Mesenchymal stem cell (in vitro differentiated cells and primary cell): ENCODE measurements around the gene SSPN.

Source experiments
- DNase-seq: peaks from one replicate; pipeline ENCODE4 v3.0.0-alpha.2; 2013
- H2AFZ ChIP-seq: one replicate; pipeline ENCODE4 v1.6.1; 2013; ENCODE audit warnings: low read depth, mild to moderate bottlenecking, control low read depth, inconsistent platforms, low read length, moderate library complexity
- H2AK5ac ChIP-seq: 2 replicates; pipeline ENCODE4 v1.6.1; 2013; ENCODE audit warnings: low read length, moderate library complexity, mild to moderate bottlenecking, inconsistent platforms; ENCODE audit not compliant: severe bottlenecking
- H2BK120ac ChIP-seq: one replicate; pipeline ENCODE4 v1.6.1; 2013; ENCODE audit warnings: low read depth, mild to moderate bottlenecking, inconsistent platforms, low read length, moderate library complexity
- H2BK12ac ChIP-seq, 2 experiments: one replicate each; pipeline ENCODE4 v1.6.1; 2013; ENCODE audit warnings: inconsistent platforms in 2 of 2, low read length in 2 of 2, mild to moderate bottlenecking in 2 of 2, moderate library complexity in 2 of 2, control low read depth in 1 of 2
- H2BK15ac ChIP-seq: one replicate; pipeline ENCODE4 v1.6.1; 2013; ENCODE audit warnings: mild to moderate bottlenecking, low read depth, inconsistent platforms; ENCODE audit not compliant: poor library complexity, severe bottlenecking
- H2BK5ac ChIP-seq: 2 replicates; pipeline ENCODE4 v1.6.1; 2013; ENCODE audit warnings: low read depth, mild to moderate bottlenecking, low read length, control low read depth, inconsistent platforms; ENCODE audit not compliant: poor library complexity, severe bottlenecking
- H3K14ac ChIP-seq, 2 experiments: one replicate each; pipeline ENCODE4 v1.6.1; 2013; ENCODE audit warnings: inconsistent platforms in 2 of 2, low read length in 2 of 2, control low read depth in 1 of 2, mild to moderate bottlenecking in 1 of 2, moderate library complexity in 1 of 2
- H3K18ac ChIP-seq, 2 experiments: one replicate each; pipeline ENCODE4 v1.6.1; 2013; ENCODE audit warnings: inconsistent platforms in 2 of 2, low read length in 2 of 2, control low read depth in 1 of 2, low read depth in 1 of 2, mild to moderate bottlenecking in 1 of 2
- H3K23ac ChIP-seq, 2 experiments: one replicate each; pipeline ENCODE4 v1.6.1; 2013; ENCODE audit warnings: inconsistent platforms in 2 of 2, low read length in 2 of 2, mild to moderate bottlenecking in 2 of 2, moderate library complexity in 2 of 2, control low read depth in 1 of 2
- H3K27ac ChIP-seq: 2 replicates; pipeline ENCODE4 v1.5.1; 2013; ENCODE audit warnings: mild to moderate bottlenecking, moderate library complexity, low read length, control low read depth, inconsistent platforms; ENCODE audit not compliant: poor library complexity, severe bottlenecking
- H3K27me3 ChIP-seq, 2 experiments: 2 replicates each; pipeline versions ENCODE4 v1.6.1 to v1.7.0; 2013; ENCODE audit warnings: low read length in 2 of 2, mild to moderate bottlenecking in 2 of 2, moderate library complexity in 2 of 2, control low read depth in 1 of 2, inconsistent platforms in 1 of 2; ENCODE audit not compliant: control insufficient read depth in 1 of 2, insufficient read depth in 1 of 2
- H3K36me3 ChIP-seq, 2 experiments: 2 replicates each; pipeline versions ENCODE4 v1.6.1 to v1.7.0; 2013; ENCODE audit warnings: low read length in 2 of 2, control low read depth in 1 of 2, inconsistent platforms in 1 of 2, low read depth in 1 of 2, mild to moderate bottlenecking in 1 of 2; ENCODE audit not compliant: insufficient read depth in 2 of 2, control insufficient read depth in 1 of 2
- H3K4ac ChIP-seq, 2 experiments: one replicate each; pipeline ENCODE4 v1.6.1; 2013; ENCODE audit warnings: inconsistent platforms in 2 of 2, low read length in 2 of 2, mild to moderate bottlenecking in 2 of 2, moderate library complexity in 2 of 2, control low read depth in 1 of 2, low read depth in 1 of 2
- H3K4me1 ChIP-seq: 2 replicates; pipeline ENCODE4 v1.6.1; 2013; ENCODE audit warnings: low read depth, low read length, control low read depth; ENCODE audit not compliant: control insufficient read depth, insufficient read depth
- H3K4me2 ChIP-seq: 2 replicates; pipeline ENCODE4 v1.6.1; 2013; ENCODE audit warnings: low read length, mild to moderate bottlenecking, inconsistent platforms; ENCODE audit not compliant: poor library complexity, severe bottlenecking
- H3K4me3 ChIP-seq, 2 experiments: 2 replicates each; pipeline versions ENCODE4 v1.5.1 to v1.7.0; 2013; ENCODE audit warnings: low read length in 2 of 2, mild to moderate bottlenecking in 2 of 2, control low read depth in 1 of 2, low read depth in 1 of 2; ENCODE audit not compliant: insufficient read depth in 1 of 2
- H3K79me1 ChIP-seq: replicated peaks from 2 replicates; pipeline ENCODE4 v1.6.1; 2013; ENCODE audit warnings: mild to moderate bottlenecking, control low read depth, low read length, inconsistent platforms; ENCODE audit not compliant: poor library complexity, severe bottlenecking
- H3K9ac ChIP-seq: 2 replicates; pipeline ENCODE4 v1.7.0; 2013; ENCODE audit warnings: mild to moderate bottlenecking, low read length, moderate library complexity
- H3K9me3 ChIP-seq: 2 replicates; pipeline ENCODE4 v1.7.0; 2013; ENCODE audit warnings: mild to moderate bottlenecking, low read length; ENCODE audit not compliant: control insufficient read depth
- H4K8ac ChIP-seq: one replicate; pipeline ENCODE4 v1.6.1; 2013; ENCODE audit warnings: inconsistent platforms, mild to moderate bottlenecking, low read length, moderate library complexity
- H4K91ac ChIP-seq: one replicate; pipeline ENCODE4 v1.6.1; 2013; ENCODE audit warnings: mild to moderate bottlenecking, low read length, inconsistent platforms
- WGBS: methylation state at CpG from one replicate; pipeline ENCODE4 v1.1.7; 2013; ENCODE audit warnings: mixed read lengths; 5-methylcytosine and 5-hydroxymethylcytosine counted together

Gene SSPN

DNA sequence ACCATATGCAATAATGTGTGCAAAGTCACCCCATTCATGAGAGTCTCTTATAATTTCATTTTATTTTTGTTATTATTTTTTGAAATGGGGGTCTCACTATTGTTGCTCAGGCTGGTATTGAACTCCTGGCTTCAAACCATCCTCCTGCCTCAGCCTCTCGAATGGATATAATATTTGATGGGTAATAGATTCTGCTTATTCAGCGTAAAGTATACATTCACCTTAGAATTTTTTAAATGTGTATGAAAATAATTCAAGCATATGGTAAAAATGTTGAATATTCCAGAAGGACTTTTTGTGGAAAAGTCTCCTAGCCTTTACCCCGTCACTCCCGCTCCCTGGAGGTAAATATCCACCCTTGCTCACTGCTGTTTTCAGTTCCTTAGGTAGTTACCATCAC is 23.4 kb upstream of the SSPN start:
- no peak for DNase-seq
- no peak overlapping the region for H3K27ac ChIP-seq
- H3K36me3 ChIP-seq: no peaks in the 10 kb centered on the region
- no peak overlapping the region for H3K18ac ChIP-seq
- H2BK12ac ChIP-seq: no peak overlapping the region
- H3K9ac ChIP-seq: no peak overlapping the region
- H2BK5ac ChIP-seq: no peak overlapping the region
- H3K27me3 ChIP-seq: no peaks in the 10 kb centered on the region
- H3K14ac ChIP-seq: no peak overlapping the region
- 96% methylated on average over 2 of the region's 4 CpGs for WGBS
- H4K8ac ChIP-seq: no peak overlapping the region
- H4K91ac ChIP-seq: no peak overlapping the region
- no peak overlapping the region for H3K4me3 ChIP-seq
- H3K9me3 ChIP-seq: no peaks in the 10 kb centered on the region
- no peaks in the 10 kb centered on the region for H3K4me1 ChIP-seq
- no peak overlapping the region for H3K23ac ChIP-seq
- no peak overlapping the region for H2BK120ac ChIP-seq
- no peak overlapping the region for H2AK5ac ChIP-seq
- H3K79me1 ChIP-seq: no peaks in the 10 kb centered on the region
- H3K4ac ChIP-seq: no peak overlapping the region
- no peak overlapping the region for H2BK15ac ChIP-seq
- no peak overlapping the region for H3K4me2 ChIP-seq
- no peak overlapping the region for H2AFZ ChIP-seq

DNA sequence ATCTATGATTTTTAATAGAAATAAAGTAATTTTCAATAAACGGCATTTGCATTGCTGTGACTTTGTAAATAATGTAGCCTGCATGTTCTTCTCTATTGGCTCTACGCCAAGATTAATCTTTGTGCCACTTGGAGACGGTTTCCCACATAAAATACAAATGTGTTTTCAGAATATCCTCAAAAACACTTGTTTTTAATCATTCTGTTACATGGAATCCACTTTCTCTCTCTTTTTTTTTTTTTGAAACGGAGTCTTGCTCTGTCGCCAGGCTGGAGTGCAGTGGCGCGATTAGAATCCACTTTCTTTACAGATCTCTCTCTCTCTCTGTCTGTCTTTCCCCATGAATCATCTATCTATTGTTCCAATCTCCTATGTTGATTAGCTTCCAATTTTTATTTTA is 22.8 kb upstream of the SSPN start:
- H2AK5ac ChIP-seq: no peak overlapping the region
- H3K36me3 ChIP-seq: no peaks in the 10 kb centered on the region
- H3K23ac ChIP-seq: no peak overlapping the region
- H2BK120ac ChIP-seq: no peak overlapping the region
- H3K4me1 ChIP-seq: no peaks in the 10 kb centered on the region
- no peak overlapping the region for H3K4me2 ChIP-seq
- H3K14ac ChIP-seq: no peak overlapping the region
- H2AFZ ChIP-seq: no peak overlapping the region
- no peak overlapping the region for H2BK12ac ChIP-seq
- H3K9ac ChIP-seq: no peak overlapping the region
- no peaks in the 10 kb centered on the region for H3K9me3 ChIP-seq
- H2BK5ac ChIP-seq: no peak overlapping the region
- no peak overlapping the region for H3K4me3 ChIP-seq
- H3K4ac ChIP-seq: no peak overlapping the region
- no peak overlapping the region for H4K91ac ChIP-seq
- no peak overlapping the region for H3K18ac ChIP-seq
- H3K27me3 ChIP-seq: no peaks in the 10 kb centered on the region
- no peaks in the 10 kb centered on the region for H3K79me1 ChIP-seq
- DNase-seq: no peak
- H3K27ac ChIP-seq: no peak overlapping the region
- no peak overlapping the region for H2BK15ac ChIP-seq
- H4K8ac ChIP-seq: no peak overlapping the region
- WGBS: 94% methylated on average over 7 of the region's 7 CpGs

DNA sequence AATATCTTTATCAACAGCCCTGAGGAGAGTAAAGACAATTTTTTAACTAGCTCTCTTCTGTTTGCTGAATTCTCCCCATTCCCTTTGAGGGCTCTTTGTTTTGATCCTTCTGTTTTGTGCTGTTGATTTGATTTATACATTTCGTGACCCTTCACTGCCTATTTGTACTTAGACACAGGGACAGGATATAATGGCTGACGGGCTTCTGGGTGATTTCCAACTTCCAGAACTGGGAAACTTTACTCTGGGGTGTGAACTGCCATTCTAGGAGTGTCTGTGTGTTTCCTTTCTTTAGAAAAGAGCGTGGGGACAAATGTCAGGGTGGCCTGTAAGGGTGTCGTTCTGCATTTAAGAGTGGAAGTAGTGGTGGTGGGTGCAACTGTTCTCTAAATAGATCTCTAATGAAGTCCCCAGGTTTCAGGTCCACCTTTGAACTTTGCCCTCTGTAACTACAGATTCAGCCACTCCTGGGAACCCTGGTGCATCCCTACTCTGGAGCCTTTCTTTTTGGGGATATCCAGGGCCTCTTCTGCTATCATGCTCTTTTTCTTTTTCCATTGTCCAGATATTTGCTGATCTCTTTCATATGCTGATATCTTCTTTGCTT is 22.3 kb upstream of the SSPN start:
- Histone ChIP-seq H2BK5ac (no peak overlapping the region), H3K23ac (no peak overlapping the region), H3K18ac (no peak overlapping the region), H2AK5ac (no peak overlapping the region), H3K14ac (no peak overlapping the region), H3K27me3 (no peaks in the 10 kb centered on the region), H2BK15ac (no peak overlapping the region), H3K4me1 (no peaks in the 10 kb centered on the region), H3K4me3 (no peak overlapping the region), H4K91ac (no peak overlapping the region), H2BK12ac (no peak overlapping the region), H3K9ac (no peak overlapping the region), H3K4ac (no peak overlapping the region), H3K9me3 (no peaks in the 10 kb centered on the region), H3K27ac (no peak overlapping the region), H2BK120ac (no peak overlapping the region), H3K79me1 (no peaks in the 10 kb centered on the region), H2AFZ (no peak overlapping the region), H3K4me2 (no peak overlapping the region), H3K36me3 (no peaks in the 10 kb centered on the region), H4K8ac (no peak overlapping the region)
- WGBS: 67% methylated on average over 3 of the region's 4 CpGs
- DNase-seq: no peak

DNA sequence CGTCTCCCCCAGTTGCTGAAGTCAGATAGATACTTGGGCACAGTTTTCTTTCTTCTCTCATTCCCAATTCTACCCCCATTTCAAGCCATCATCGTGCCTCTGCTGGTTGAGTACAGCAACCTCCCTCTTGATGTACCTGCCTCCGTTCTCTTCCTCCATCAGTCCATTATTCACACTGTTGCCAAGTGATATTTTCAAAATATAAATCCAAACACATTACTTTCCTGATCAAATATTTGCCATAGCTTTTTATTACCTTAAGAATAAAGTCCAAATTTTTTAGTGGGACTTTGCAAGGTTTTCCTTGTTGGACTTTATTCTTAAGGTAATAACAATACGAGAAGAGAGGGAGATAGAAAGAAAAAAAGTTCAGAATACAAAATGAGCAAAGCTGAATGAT is 18.6 kb upstream of the SSPN start:
- H4K91ac ChIP-seq: no peak overlapping the region
- no peaks in the 10 kb centered on the region for H3K36me3 ChIP-seq
- H3K4me1 ChIP-seq: no peaks in the 10 kb centered on the region
- no peak overlapping the region for H3K4ac ChIP-seq
- H3K23ac ChIP-seq: no peak overlapping the region
- no peak overlapping the region for H3K18ac ChIP-seq
- no peak overlapping the region for H4K8ac ChIP-seq
- no peak overlapping the region for H3K9ac ChIP-seq
- H2BK15ac ChIP-seq: no peak overlapping the region
- 90% methylated on average over 4 of the region's 4 CpGs for WGBS
- H3K9me3 ChIP-seq: no peaks in the 10 kb centered on the region
- no peak overlapping the region for H3K14ac ChIP-seq
- DNase-seq: no peak
- H3K4me3 ChIP-seq: no peak overlapping the region
- H3K4me2 ChIP-seq: no peak overlapping the region
- H3K27ac ChIP-seq: no peak overlapping the region
- no peak overlapping the region for H2BK120ac ChIP-seq
- no peaks in the 10 kb centered on the region for H3K27me3 ChIP-seq
- no peak overlapping the region for H2AFZ ChIP-seq
- H2BK12ac ChIP-seq: no peak overlapping the region
- H3K79me1 ChIP-seq: no peaks in the 10 kb centered on the region
- no peak overlapping the region for H2AK5ac ChIP-seq
- H2BK5ac ChIP-seq: no peak overlapping the region
